Adipose tissue (tissue), 3 donors: ENCODE data around the gene AKR1B15. TPM values are rescaled to one million over a fixed set of nuclear protein-coding genes. Genes with fewer than 3 reads are reported as not detected.

Source experiments
- H3K27ac ChIP-seq: one replicate; pipeline ENCODE4 v1.5.1; 2013; ENCODE audit warnings: low read depth, low read length
- WGBS, 3 donors: extraction: QIAGEN DNeasy Blood & Tissue Kit; methylation state at CpG; one replicate each; pipeline ENCODE4 v1.1.7; 2013; 5-methylcytosine and 5-hydroxymethylcytosine counted together
- polyA plus RNA-seq, 3 donors: library from polyadenylated mRNA; stranded (reverse); fragments of 200-250 nt; gene quantifications; one replicate each; pipeline ENCODE4 v1.2.3, GENCODE V29; 2013
- donor health status: healthy with polysubstance abuse.
- donor health status: Bipolar disorder and iron deficiency.
- donor health status: healthy.

Gene AKR1B15
- polyA plus RNA-seq, 3 donors = 0.09 TPM; not detected in 2

DNA sequence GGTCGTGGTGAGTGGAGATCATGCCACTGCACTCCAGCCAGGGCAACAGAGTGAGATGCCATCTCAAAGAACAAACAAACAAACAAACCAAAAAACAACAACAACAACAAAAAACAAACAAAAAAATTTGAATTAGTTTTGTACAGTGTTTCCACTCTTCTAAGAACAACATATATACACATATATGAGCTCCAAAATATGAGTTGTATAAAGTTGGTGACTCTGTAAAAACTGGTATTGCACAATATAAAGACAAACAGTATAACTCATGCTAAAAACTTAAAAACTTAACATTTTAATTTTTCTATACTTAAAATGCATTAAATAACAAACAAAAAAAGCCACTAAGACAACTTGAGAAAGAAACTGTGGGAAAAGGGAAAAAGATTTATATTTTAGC, 46.0 kb downstream of the AKR1B15 start:
- WGBS, 3 donors = 53 to 96% (median 56%) methylated on average over 1 of the region's 1 CpG
- no peak overlapping the region for H3K27ac ChIP-seq

GRCh38 chr7:134599371-134599770, 50.5 kb downstream of the AKR1B15 start:
- WGBS, 3 donors = 62 to 77% (median 77%) methylated on average over 6 of the region's 6 CpGs
- no peak overlapping the region for H3K27ac ChIP-seq

GRCh38 chr7:134601459-134601858, 52.5 kb downstream of the AKR1B15 start:
- 70 to 83% (median 75%) methylated on average over 4 of the region's 4 CpGs for WGBS, 3 donors
- no peak overlapping the region for H3K27ac ChIP-seq

- no peak overlapping the region for H3K27ac ChIP-seq
- 38 to 45% (median 44%) methylated on average over 11 of the region's 11 CpGs for WGBS, 3 donors
Observed at GRCh38 chr7:134602881-134603451, 54.1 kb downstream of the AKR1B15 start.

GRCh38 chr7:134605978-134606923, 57.3 kb downstream of the AKR1B15 start:
- H3K27ac ChIP-seq = no peak overlapping the region
- 25 to 32% (median 30%) methylated on average over 14 of the region's 14 CpGs for WGBS, 3 donors

DNA sequence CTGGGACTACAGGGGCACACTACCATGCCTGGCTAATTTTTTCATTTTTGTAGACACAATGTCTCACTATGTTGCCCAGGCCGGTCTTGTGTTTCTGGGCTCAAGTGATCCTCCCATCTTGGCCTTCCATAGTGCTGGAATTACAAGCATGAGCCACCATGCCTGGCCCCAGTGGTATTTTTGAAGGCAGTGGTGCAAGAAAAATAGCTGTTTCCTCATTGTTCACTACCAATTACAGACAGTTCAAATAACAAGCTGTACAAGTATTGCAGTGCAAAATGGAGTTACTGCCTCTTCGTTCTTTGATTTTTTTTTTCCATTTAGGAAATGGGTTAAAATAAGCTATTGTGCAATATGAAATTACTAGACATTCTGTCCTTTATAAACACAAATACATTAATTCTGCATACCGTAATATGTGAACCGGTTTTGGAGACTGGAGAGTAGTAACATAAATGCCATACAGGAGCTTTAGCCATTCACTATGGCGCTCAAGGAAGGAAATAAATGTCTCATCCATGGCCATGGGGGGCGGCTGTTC, 62.8 kb downstream of the AKR1B15 start:
- 76 to 91% (median 86%) methylated on average over 6 of the region's 6 CpGs for WGBS, 3 donors
- H3K27ac ChIP-seq = no peak overlapping the region

GRCh38 chr7:134612197-134612596, 63.3 kb downstream of the AKR1B15 start:
- H3K27ac ChIP-seq = no peak overlapping the region
- WGBS, 3 donors = 78 to 92% (median 87%) methylated on average over 2 of the region's 2 CpGs

DNA sequence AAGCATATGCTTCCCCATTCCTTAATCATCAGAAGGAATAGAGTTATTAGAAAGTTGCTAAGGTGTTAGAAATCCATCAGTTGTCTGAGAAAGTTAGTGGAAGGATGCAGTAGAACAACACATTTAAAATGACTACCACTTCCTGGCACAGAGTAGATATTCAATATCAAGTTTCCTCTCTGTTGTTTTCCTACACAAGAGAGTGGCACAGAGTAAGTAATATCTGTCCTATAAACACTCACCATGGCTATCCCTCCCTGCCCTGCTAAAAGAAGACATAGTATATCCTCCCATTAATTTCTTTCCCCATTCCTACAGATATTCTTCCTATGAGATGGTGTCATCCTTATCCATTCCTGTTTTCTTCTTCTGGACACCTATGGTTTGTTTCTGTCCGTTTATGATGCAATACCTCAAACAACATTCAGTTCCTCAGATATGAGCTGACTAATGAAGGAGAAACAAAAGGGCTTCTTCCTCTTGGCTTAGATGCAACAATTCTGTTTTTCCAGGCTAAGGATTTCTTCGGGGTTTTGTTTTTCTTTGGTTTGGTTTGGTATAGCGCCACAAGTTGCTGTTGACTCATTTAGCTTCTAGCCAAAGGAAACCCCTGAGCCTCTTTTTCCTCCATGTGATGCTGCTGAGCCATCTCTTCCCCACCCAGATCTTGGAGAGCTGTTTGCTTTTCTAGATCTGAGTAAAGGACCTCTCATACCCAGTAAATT, 64.9 kb downstream of the AKR1B15 start:
- H3K27ac ChIP-seq = no peak overlapping the region
- WGBS, 3 donors = 12 to 46% (median 12%) methylated on average over 3 of the region's 3 CpGs

GRCh38 chr7:134616611-134617010, 67.7 kb downstream of the AKR1B15 start:
- WGBS, 3 donors = 78 to 84% (median 81%) methylated on average over 2 of the region's 2 CpGs
- H3K27ac ChIP-seq = no peak overlapping the region

- H3K27ac ChIP-seq = no peak overlapping the region
- WGBS, 3 donors = 51 to 67% (median 53%) methylated on average over 5 of the region's 5 CpGs
Observed at GRCh38 chr7:134618756-134619530, 70.0 kb downstream of the AKR1B15 start.

DNA sequence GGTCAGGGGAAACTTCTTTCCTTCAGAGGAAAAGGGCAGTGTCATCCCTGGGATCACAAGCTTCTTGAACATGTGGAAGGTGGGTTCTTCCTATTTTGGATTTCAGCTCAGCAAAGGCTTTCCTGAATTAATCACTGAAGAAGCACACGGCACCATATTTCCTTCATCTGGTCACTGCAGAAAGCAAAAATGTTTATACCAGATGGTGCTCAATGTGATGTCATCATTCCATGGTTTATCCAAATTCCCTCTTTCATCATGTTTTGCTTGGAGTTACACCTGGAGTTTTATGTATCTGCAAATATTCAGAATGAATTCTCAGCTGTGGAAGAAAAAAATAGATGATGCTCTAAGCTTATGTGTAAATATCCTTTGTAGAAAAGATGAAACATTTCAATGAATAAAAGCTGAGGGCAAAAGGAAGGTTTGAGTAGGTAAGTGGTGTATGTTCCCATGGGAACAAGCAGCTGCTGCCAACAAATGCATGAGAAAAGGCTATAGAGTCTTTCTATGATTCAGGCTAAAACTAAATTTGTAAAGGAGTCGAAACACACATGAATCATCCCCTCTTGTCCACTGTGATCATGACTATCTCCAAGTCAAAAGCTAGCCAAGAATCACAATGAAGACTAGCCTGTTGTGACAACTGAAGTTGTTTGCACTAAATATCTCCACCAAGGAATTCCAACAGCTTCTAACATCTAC, 70.9 kb downstream of the AKR1B15 start:
- 46 to 66% (median 65%) methylated on average over 2 of the region's 2 CpGs for WGBS, 3 donors
- no peak overlapping the region for H3K27ac ChIP-seq

DNA sequence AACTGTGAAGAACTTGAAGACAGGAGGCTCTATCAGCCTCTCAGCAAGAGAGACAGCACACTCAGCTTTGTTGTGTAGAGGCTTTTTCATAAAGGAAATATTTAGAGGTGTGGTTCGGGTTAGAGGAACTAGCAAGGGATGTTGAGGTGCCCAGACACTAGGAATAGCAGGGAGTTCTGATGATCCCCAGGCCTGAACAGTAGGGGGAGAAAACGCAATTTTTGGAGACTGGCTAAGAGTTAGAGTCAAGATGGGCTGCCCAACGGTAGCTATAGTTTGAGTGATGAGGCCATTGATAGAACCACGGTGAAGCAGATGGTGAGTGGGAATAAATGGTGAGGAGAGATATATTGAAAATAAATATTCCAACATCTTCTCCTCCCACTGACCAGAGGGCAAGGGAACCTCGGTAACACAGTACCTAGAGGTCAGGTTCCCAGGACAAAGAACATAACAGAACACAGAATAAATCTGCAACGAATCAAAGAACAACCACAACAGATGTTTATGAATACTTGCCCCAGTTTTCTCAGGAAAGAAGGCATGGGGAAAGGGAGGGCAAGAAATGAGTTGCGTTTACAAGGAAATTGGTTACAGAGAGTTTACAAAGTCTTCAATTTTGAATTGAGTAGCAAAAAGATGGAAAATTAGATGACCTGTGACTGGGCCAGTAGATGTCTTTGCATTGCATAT, 73.5 kb downstream of the AKR1B15 start:
- H3K27ac ChIP-seq = no peak overlapping the region
- WGBS, 3 donors = 69 to 78% (median 77%) methylated on average over 7 of the region's 7 CpGs

DNA sequence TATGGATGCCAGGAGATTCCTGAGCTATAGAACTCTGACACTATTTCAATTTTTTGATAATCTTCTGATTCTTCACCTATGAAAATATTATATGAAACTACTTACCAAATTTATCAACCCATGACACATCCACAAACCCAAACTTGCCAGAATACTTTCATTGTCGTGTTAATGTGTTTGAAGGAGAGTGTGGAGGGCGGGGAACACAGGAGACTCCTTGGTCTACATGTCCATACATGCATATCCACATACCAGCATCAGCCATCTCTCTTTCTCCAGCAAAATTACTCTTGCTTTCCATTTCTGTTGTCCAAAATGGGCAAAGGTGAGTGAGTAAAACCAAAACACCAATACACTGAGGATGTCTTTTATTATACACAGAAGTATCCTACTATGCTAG, 74.3 kb downstream of the AKR1B15 start:
- H3K27ac ChIP-seq = no peak overlapping the region
- WGBS, 3 donors = 65 to 84% (median 76%) methylated on average over 2 of the region's 2 CpGs

GRCh38 chr7:134625550-134625949, 76.6 kb downstream of the AKR1B15 start:
- WGBS, 3 donors = 54 to 75% (median 74%) methylated on average over 3 of the region's 3 CpGs
- no peak overlapping the region for H3K27ac ChIP-seq

GRCh38 chr7:134627109-134627774, 78.3 kb downstream of the AKR1B15 start:
- 67 to 95% (median 86%) methylated on average over 2 of the region's 2 CpGs for WGBS, 3 donors
- no peak overlapping the region for H3K27ac ChIP-seq

- 0% methylated on average over 1 of the region's 1 CpG for WGBS, 3 donors
- H3K27ac ChIP-seq = no peak overlapping the region
Observed at GRCh38 chr7:134627775-134628153, 78.9 kb downstream of the AKR1B15 start.

GRCh38 chr7:134629445-134629844, 80.5 kb downstream of the AKR1B15 start:
- no peak overlapping the region for H3K27ac ChIP-seq
